OCI-LY7 (cell line): ENCODE measurements around the gene ANO1. TPM values are rescaled to one million over a fixed set of nuclear protein-coding genes. Genes with fewer than 3 reads are reported as not detected.

Source experiments
- BruUV-seq: library from RNA; stranded (reverse); fragments of 400-500 nt; replicated peaks from 2 replicates; lab custom pipeline; 2021; lab: Mats Ljungman, UMichigan
- CTCF ChIA-PET: fragments of 300-600 bp; sonication (Branson Sonifier 250); formaldehyde crosslinking; loops from one replicate; lab custom pipeline; 2022; ENCODE audit warnings: antibody characterized with exemption; ENCODE audit not compliant: unreplicated experiment; lab: Charles Lee
- POLR2A ChIA-PET: fragments of 300-600 bp; sonication (Branson Sonifier 250); formaldehyde crosslinking; loops from one replicate; lab custom pipeline; 2022; ENCODE audit warnings: antibody characterized with exemption; lab: Charles Lee
- DNase-seq: peaks from one replicate; pipeline ENCODE4 v3.0.0-alpha.2; 2015; ENCODE audit warnings: low spot score
- H2AFZ ChIP-seq: fragments of 200-600 bp; sonication (generic), shearing (Covaris generic); 2 replicates; pipeline ENCODE4 v1.6.1; 2014; ENCODE audit warnings: mild to moderate bottlenecking, antibody characterized with exemption, low read length, moderate library complexity
- H3K27ac ChIP-seq: fragments of 200-600 bp; sonication (generic); 2 replicates; pipeline ENCODE4 v1.5.1; 2014; ENCODE audit warnings: mixed run types, low read depth, mild to moderate bottlenecking, moderate library complexity, low read length, inconsistent platforms; ENCODE audit not compliant: poor library complexity, severe bottlenecking
- H3K36me3 ChIP-seq: fragments of 200-600 bp; sonication (generic); 2 replicates; pipeline ENCODE4 v1.6.1; 2014; ENCODE audit warnings: mild to moderate bottlenecking, antibody characterized with exemption, low read length, moderate library complexity, mixed read lengths; ENCODE audit not compliant: insufficient read depth
- H3K4me1 ChIP-seq: fragments of 200-600 bp; sonication (generic); 2 replicates; pipeline ENCODE4 v1.5.1; 2014; ENCODE audit warnings: mild to moderate bottlenecking, low read length; ENCODE audit not compliant: insufficient read depth, poor library complexity, severe bottlenecking
- H3K4me2 ChIP-seq: fragments of 200-600 bp; sonication (generic); 2 replicates; pipeline ENCODE4 v1.6.1; 2014; ENCODE audit warnings: mild to moderate bottlenecking, low read length
- H3K4me3 ChIP-seq: fragments of 200-600 bp; sonication (generic); 2 replicates; pipeline ENCODE4 v1.5.1; 2014; ENCODE audit warnings: mild to moderate bottlenecking, low read depth, low read length; ENCODE audit not compliant: poor library complexity, severe bottlenecking
- H3K79me2 ChIP-seq: fragments of 200-600 bp; sonication (generic); 2 replicates; pipeline ENCODE4 v1.6.1; 2016; ENCODE audit warnings: low read depth, mild to moderate bottlenecking, low read length, moderate library complexity, mixed read lengths; ENCODE audit not compliant: insufficient read depth
- H3K9me2 ChIP-seq: fragments of 200-600 bp; sonication (generic); 2 replicates; pipeline ENCODE4 v1.6.1; 2016; ENCODE audit warnings: mild to moderate bottlenecking, low read length, mixed read lengths; ENCODE audit not compliant: insufficient read depth
- H3K9me3 ChIP-seq: fragments of 200-600 bp; sonication (generic); 2 replicates; pipeline ENCODE4 v1.6.1; 2014; ENCODE audit warnings: mild to moderate bottlenecking, mixed run types, low read length, mixed read lengths
- H4K20me1 ChIP-seq: fragments of 200-600 bp; sonication (generic); 2 replicates; pipeline ENCODE4 v1.6.1; 2014; ENCODE audit warnings: mild to moderate bottlenecking, antibody characterized with exemption, low read length, moderate library complexity, mixed read lengths; ENCODE audit not compliant: insufficient read depth
- CTCF ChIP-seq: fragments of 200-600 bp; sonication (generic); conservative IDR thresholded peaks from 2 replicates; pipeline ENCODE4 v1.5.1; 2014; ENCODE audit warnings: mild to moderate bottlenecking, antibody characterized with exemption, low read length, moderate library complexity, mixed read lengths
- EZH2phosphoT487 ChIP-seq: fragments of 200-600 bp; sonication (generic); IDR thresholded peaks from 2 replicates; pipeline ENCODE4 v1.6.1; 2018; ENCODE audit warnings: low read depth, borderline replicate concordance, mild to moderate bottlenecking, mixed run types, antibody characterized with exemption, low read length, moderate library complexity, mixed read lengths
- intact Hi-C: fragments of 100-400 bp; cut with micrococcal nuclease; formaldehyde crosslinking; loops from one replicate; pipeline ENCODE4 v1.10.0; 2022; ENCODE audit not compliant: unreplicated experiment
- total RNA-seq, 2 experiments: library from RNA; depleted of rRNA in 1 of 2; stranded (reverse); fragments of >200 nt in 1 of 2; shearing (Covaris generic) in 1 of 2; gene quantifications; 2 replicates each; pipeline ENCODE4 v1.2.3, GENCODE V29; 2014 to 2022

Gene ANO1
- total RNA-seq, 2 experiments from 2014 or later = not detected

- intact Hi-C loops = no loop called here
- H3K36me3 ChIP-seq = peaks cover 51% of the 10 kb centered on the region
Measured at GRCh38 chr11:70209391-70209912, 131.3 kb downstream of the ANO1 start.

GRCh38 chr11:70210051-70210501, 132.0 kb downstream of the ANO1 start:
- Histone ChIP-seq H3K79me2 (peaks cover 29% of the 10 kb centered on the region), H4K20me1 (peaks cover 8% of the 10 kb centered on the region), H3K9me2 (no peaks in the 10 kb centered on the region), H3K4me2 (no peak overlapping the region), H3K4me3 (no peak overlapping the region), H3K4me1 (peaks cover 1% of the 10 kb centered on the region), H3K36me3 (peaks cover 45% of the 10 kb centered on the region), H3K9me3 (no peaks in the 10 kb centered on the region), H3K27ac (no peak overlapping the region), H2AFZ (no peak overlapping the region)
- no peak for DNase-seq
- ChIA-PET CTCF (no interaction called here), POLR2A (no interaction called here)
- intact Hi-C loops = no loop called here
- BruUV-seq = no TSS peak
- TF ChIP-seq CTCF (no peak), EZH2phosphoT487 (no peak)

More at GRCh38 chr11:70209391-70209912, 131.3 kb downstream of the ANO1 start:
- peaks cover 8% of the 10 kb centered on the region for H3K4me1 ChIP-seq
- BruUV-seq = no TSS peak
- ChIA-PET CTCF (no interaction called here), POLR2A (no interaction called here)
- H2AFZ ChIP-seq = no peak overlapping the region
- H3K4me2 ChIP-seq = no peak overlapping the region
- H3K27ac ChIP-seq = no peak overlapping the region
- H4K20me1 ChIP-seq = peaks cover 14% of the 10 kb centered on the region
- H3K4me3 ChIP-seq = no peak overlapping the region
- H3K79me2 ChIP-seq = peaks cover 36% of the 10 kb centered on the region
- DNase-seq = no peak
- H3K9me3 ChIP-seq = no peaks in the 10 kb centered on the region
- no peaks in the 10 kb centered on the region for H3K9me2 ChIP-seq
- no peak for TF ChIP-seq CTCF
- TF ChIP-seq EZH2phosphoT487 = no peak

DNA sequence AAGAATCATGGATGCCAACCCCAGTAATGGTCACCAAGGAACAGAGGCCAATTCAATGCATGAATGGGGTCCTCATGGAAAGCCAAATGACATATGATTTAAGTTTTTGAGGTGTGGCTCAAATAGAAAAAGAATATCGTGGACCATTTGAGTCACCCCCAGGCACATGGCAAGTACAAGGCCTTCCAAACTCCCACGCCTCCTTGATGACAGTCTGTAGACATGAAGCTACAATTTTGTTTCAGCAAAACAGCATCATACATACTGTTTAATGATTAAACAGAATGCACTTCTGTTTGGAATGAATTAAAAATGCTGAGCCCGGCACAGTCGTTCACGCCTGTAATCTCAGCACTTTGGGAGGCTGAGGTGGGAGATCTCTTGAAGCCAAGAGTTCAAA, 132.4 kb downstream of the ANO1 start:
- ChIA-PET POLR2A (no interaction called here), CTCF (no interaction called here)
- Histone ChIP-seq H3K9me3 (no peaks in the 10 kb centered on the region), H3K36me3 (peaks cover 41% of the 10 kb centered on the region), H3K4me3 (no peak overlapping the region), H3K9me2 (no peaks in the 10 kb centered on the region), H2AFZ (no peak overlapping the region), H3K4me2 (no peak overlapping the region), H3K4me1 (no peaks in the 10 kb centered on the region), H3K27ac (no peak overlapping the region), H4K20me1 (peaks cover 3% of the 10 kb centered on the region), H3K79me2 (peaks cover 25% of the 10 kb centered on the region)
- TF ChIP-seq CTCF (no peak), EZH2phosphoT487 (no peak)
- DNase-seq = no peak
- intact Hi-C loops = no loop called here
- BruUV-seq = no TSS peak
